ENCODE data around the gene TES.

DNA sequence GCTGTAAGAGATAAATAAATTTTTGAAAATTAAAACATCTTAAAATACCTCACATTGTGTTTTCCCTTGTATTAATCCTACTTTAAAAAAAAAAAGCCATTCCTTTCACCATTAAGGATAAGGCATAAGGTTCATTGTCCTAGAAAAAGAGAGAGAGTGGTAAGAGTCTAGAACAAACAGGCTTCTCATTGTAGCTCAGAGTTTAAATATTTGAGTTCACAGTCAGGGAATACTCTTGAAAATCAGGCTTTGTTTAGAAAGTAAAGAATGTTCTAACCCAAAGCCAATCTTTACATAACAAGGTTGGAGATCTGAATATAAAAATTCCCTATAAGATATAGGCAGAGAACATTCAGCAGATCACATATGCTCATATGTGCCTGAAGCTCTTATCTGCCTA lies 40.2 kb upstream of the TES start:
- TF ChIP-seq CTCF (CRISPR knock-in tag; IDR thresholded peaks at IDR 0.05): no peak
- peak in 1 of 2 experiments; percentile 66; a peak in 2 of 4 replicates for TF ChIP-seq EP300 (IDR thresholded peaks at IDR 0.05; ENCODE audit: low read depth in 2 of 2, low read length in 2 of 2)
- no peak for TF ChIP-seq EP300 (CRISPR knock-in tag; IDR thresholded peaks at IDR 0.05; ENCODE audit: borderline replicate concordance)
- peak; percentile 34; the same call in 1 of the 2 replicates for TF ChIP-seq ZGPAT (CRISPR knock-in tag; IDR thresholded peaks at IDR 0.05)

Data from HepG2 (cell line).